ENCODE measurements around the gene CLEC3B. TPM values are rescaled to one million over a fixed set of nuclear protein-coding genes. Genes with fewer than 3 reads are reported as not detected.

CLEC3B gene
- total and polyA plus RNA-seq, 10 of the 15 experiments (the other 5 are each of a cell fraction or from before 2014, with no cell fraction given) = 0.23 TPM; not detected in 9

- TF ChIP-seq BCLAF1 (IDR thresholded peaks at IDR 0.05) = no peak
Measured at GRCh38 chr3:45007091-45007490, 19.0 kb upstream of the CLEC3B start (continued).

DNA sequence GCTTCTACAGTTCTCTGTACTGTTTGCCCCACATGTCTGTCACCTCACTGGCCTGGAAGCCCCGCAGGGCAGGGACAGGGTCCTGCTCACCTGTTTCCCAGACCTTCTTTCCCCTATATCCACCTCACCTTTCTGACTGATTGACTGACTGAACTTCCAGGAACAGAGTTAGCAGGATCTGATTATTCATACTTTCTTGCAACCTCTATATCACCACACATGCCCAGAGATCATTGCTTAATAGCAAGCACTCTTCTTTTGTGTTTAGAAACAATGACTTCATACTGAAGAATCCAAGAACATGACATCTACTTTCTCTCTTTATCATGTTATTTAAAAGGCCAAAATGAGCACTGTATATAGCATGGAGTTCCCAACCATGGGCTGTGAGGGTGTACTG lies 18.0 kb upstream of the CLEC3B start:
- Histone ChIP-seq H3K27ac (ENCODE audit: control insufficient read depth, insufficient read depth) (no peak overlapping the region), H3K4me3 (no peak overlapping the region), H4K20me1 (ENCODE audit: control insufficient read depth, insufficient read depth) (no peaks in the 10 kb centered on the region), H3K79me2 (ENCODE audit: control insufficient read depth, insufficient read depth, low read length) (no peaks in the 10 kb centered on the region), H3K4me2 (ENCODE audit: control insufficient read depth, insufficient read depth) (no peak overlapping the region), H3K9ac (ENCODE audit: control insufficient read depth, insufficient read depth, low read length) (no peak overlapping the region), H3K27me3 (replicated peaks in 1 of 2; ENCODE audit: control insufficient read depth in 2 of 2, insufficient read depth in 2 of 2, low read length in 1 of 2) (no peaks in the 10 kb centered on the region), H3K4me1 (ENCODE audit: control insufficient read depth, insufficient read depth, low read length) (peaks cover 15% of the 10 kb centered on the region), H3K36me3 (ENCODE audit: control insufficient read depth in 2 of 2, insufficient read depth in 2 of 2, low read length in 1 of 2) (peaks cover 9 to 39% of the 10 kb centered on the region in 2 experiments), H2AFZ (ENCODE audit: control insufficient read depth, low read depth, low read length) (no peak overlapping the region), H3K9me3 (replicated peaks; ENCODE audit: control insufficient read depth, insufficient read depth, low read length) (no peaks in the 10 kb centered on the region)
- 100% methylated on average over 1 of the region's 1 CpG for WGBS (ENCODE audit: insufficient coverage, insufficient replicate concordance, low lambda C conversion rate, missing lambda C conversion rate)
- no TSS peak for BruUV-seq (replicated peaks)
- in situ Hi-C loops (cut with MboI) (no loop called here), intact Hi-C loops (cut with micrococcal nuclease; ENCODE audit: unreplicated experiment) (no loop called here)
- ATAC-seq (no peak), FAIRE-seq (no peak), DNase-seq (ENCODE audit: low read depth, low spot score) (no peak)
- POLR2A ChIA-PET = no interaction called here
- RAD21 ChIA-PET (ENCODE audit: unreplicated experiment) = no interaction called here
- SMC1A ChIA-PET (ENCODE audit: uncharacterized antibody, unreplicated experiment) = interaction anchor here (1.1 kb wide), 1 partner anchor 33 kb away, joined by 5 read pairs; no protein-coding TSS in a partner anchor
- CTCF ChIA-PET = no interaction called here
- TF ChIP-seq, protein P1, sequence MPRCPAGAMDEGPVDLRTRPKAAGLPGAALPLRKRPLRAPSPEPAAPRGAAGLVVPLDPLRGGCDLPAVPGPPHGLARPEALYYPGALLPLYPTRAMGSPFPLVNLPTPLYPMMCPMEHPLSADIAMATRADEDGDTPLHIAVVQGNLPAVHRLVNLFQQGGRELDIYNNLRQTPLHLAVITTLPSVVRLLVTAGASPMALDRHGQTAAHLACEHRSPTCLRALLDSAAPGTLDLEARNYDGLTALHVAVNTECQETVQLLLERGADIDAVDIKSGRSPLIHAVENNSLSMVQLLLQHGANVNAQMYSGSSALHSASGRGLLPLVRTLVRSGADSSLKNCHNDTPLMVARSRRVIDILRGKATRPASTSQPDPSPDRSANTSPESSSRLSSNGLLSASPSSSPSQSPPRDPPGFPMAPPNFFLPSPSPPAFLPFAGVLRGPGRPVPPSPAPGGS (IDR thresholded peaks at IDR 0.05; ENCODE audit: borderline replicate concordance, insufficient read depth, low read depth, low read length, poor library complexity, severe bottlenecking) = no peak
- TF ChIP-seq ZNF24 (IDR thresholded peaks at IDR 0.05) (no peak), ZNF274 (IDR thresholded peaks at IDR 0.05; ENCODE audit: insufficient read depth, insufficient read length) (no peak), SUZ12 (IDR thresholded peaks at IDR 0.05; ENCODE audit: unreplicated experiment) (no peak), ZNF384 (IDR thresholded peaks at IDR 0.05; ENCODE audit: borderline replicate concordance, low read depth, low read length) (no peak), KDM1A (IDR thresholded peaks at IDR 0.05; ENCODE audit: borderline replicate concordance) (no peak), NFIC (IDR thresholded peaks at IDR 0.05; ENCODE audit: low read depth, low read length) (no peak), FOS (IDR thresholded peaks at IDR 0.05; ENCODE audit: borderline replicate concordance, extremely low read depth, insufficient read length) (no peak), REST (IDR thresholded peaks at IDR 0.05; ENCODE audit: low read depth, low read length) (no peak)
- TF ChIP-seq, protein P2, sequence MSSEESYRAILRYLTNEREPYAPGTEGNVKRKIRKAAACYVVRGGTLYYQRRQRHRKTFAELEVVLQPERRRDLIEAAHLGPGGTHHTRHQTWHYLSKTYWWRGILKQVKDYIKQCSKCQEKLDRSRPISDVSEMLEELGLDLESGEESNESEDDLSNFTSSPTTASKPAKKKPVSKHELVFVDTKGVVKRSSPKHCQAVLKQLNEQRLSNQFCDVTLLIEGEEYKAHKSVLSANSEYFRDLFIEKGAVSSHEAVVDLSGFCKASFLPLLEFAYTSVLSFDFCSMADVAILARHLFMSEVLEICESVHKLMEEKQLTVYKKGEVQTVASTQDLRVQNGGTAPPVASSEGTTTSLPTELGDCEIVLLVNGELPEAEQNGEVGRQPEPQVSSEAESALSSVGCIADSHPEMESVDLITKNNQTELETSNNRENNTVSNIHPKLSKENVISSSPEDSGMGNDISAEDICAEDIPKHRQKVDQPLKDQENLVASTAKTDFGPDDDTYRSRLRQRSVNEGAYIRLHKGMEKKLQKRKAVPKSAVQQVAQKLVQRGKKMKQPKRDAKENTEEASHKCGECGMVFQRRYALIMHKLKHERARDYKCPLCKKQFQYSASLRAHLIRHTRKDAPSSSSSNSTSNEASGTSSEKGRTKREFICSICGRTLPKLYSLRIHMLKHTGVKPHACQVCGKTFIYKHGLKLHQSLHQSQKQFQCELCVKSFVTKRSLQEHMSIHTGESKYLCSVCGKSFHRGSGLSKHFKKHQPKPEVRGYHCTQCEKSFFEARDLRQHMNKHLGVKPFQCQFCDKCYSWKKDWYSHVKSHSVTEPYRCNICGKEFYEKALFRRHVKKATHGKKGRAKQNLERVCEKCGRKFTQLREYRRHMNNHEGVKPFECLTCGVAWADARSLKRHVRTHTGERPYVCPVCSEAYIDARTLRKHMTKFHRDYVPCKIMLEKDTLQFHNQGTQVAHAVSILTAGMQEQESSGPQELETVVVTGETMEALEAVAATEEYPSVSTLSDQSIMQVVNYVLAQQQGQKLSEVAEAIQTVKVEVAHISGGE (CRISPR knock-in tag; IDR thresholded peaks at IDR 0.05) = no peak
